Measurements from ENCODE around the gene ZBBX. TPM values are rescaled to one million over a fixed set of nuclear protein-coding genes. Genes with fewer than 3 reads are reported as not detected.

Gene ZBBX
- total RNA-seq, 3 donors from 2014 or later = not detected

- no peak for TF ChIP-seq CTCF (IDR thresholded peaks at IDR 0.05)
- DNase-seq (no peak), ATAC-seq (no peak)
- Histone ChIP-seq H3K36me3 (ENCODE audit: low read depth) (no peaks in the 10 kb centered on the region), H3K9me3 (no peaks in the 10 kb centered on the region), H3K4me1 (ENCODE audit: low read depth) (no peaks in the 10 kb centered on the region), H3K4me3 (no peak overlapping the region)
- intact Hi-C loops (cut with DNase I, micrococcal nuclease) = no loop called here
These were observed 138.8 kb downstream of the ZBBX start for GRCh38 chr3:167241048-167241845.

- no peak for TF ChIP-seq CTCF (IDR thresholded peaks at IDR 0.05)
- H3K9me3 ChIP-seq = no peaks in the 10 kb centered on the region
- intact Hi-C loops (cut with DNase I, micrococcal nuclease) = no loop called here
- H3K36me3 ChIP-seq (ENCODE audit: low read depth) = no peaks in the 10 kb centered on the region
- no peak overlapping the region for H3K4me3 ChIP-seq
- ATAC-seq = no peak
- DNase-seq = no peak
- no peaks in the 10 kb centered on the region for H3K4me1 ChIP-seq (ENCODE audit: low read depth)
These were observed 152.0 kb downstream of the ZBBX start for GRCh38 chr3:167228135-167228534.

- H3K4me3 ChIP-seq = no peak overlapping the region
- H3K36me3 ChIP-seq (ENCODE audit: low read depth) = no peaks in the 10 kb centered on the region
- no peaks in the 10 kb centered on the region for H3K9me3 ChIP-seq
- no peak for TF ChIP-seq CTCF (IDR thresholded peaks at IDR 0.05)
- intact Hi-C loops (cut with DNase I, micrococcal nuclease) = no loop called here
- ATAC-seq (no peak), DNase-seq (no peak)
- no peaks in the 10 kb centered on the region for H3K4me1 ChIP-seq (ENCODE audit: low read depth)
These were observed 154.3 kb downstream of the ZBBX start for GRCh38 chr3:167225821-167226220.

GRCh38 chr3:167209011-167209410 is 171.1 kb downstream of the ZBBX start:
- no peak for DNase-seq
- Histone ChIP-seq H3K4me1 (ENCODE audit: low read depth) (no peaks in the 10 kb centered on the region), H3K9me3 (peaks cover 10% of the 10 kb centered on the region), H3K36me3 (ENCODE audit: low read depth) (no peaks in the 10 kb centered on the region), H3K4me3 (no peak overlapping the region)
- intact Hi-C loops (cut with DNase I, micrococcal nuclease) = no loop called here
- TF ChIP-seq CTCF (IDR thresholded peaks at IDR 0.05) = no peak
- no peak for ATAC-seq

GRCh38 chr3:167203062-167203461 is 177.0 kb downstream of the ZBBX start:
- Histone ChIP-seq H3K9me3 (peaks cover 3% of the 10 kb centered on the region), H3K36me3 (ENCODE audit: low read depth) (no peaks in the 10 kb centered on the region), H3K4me1 (ENCODE audit: low read depth) (no peaks in the 10 kb centered on the region), H3K4me3 (no peak overlapping the region)
- ATAC-seq (no peak), DNase-seq (no peak)
- no peak for TF ChIP-seq CTCF (IDR thresholded peaks at IDR 0.05)
- intact Hi-C loops (cut with DNase I, micrococcal nuclease) = no loop called here
